Measurements from ENCODE around the gene LGR6.

DNA sequence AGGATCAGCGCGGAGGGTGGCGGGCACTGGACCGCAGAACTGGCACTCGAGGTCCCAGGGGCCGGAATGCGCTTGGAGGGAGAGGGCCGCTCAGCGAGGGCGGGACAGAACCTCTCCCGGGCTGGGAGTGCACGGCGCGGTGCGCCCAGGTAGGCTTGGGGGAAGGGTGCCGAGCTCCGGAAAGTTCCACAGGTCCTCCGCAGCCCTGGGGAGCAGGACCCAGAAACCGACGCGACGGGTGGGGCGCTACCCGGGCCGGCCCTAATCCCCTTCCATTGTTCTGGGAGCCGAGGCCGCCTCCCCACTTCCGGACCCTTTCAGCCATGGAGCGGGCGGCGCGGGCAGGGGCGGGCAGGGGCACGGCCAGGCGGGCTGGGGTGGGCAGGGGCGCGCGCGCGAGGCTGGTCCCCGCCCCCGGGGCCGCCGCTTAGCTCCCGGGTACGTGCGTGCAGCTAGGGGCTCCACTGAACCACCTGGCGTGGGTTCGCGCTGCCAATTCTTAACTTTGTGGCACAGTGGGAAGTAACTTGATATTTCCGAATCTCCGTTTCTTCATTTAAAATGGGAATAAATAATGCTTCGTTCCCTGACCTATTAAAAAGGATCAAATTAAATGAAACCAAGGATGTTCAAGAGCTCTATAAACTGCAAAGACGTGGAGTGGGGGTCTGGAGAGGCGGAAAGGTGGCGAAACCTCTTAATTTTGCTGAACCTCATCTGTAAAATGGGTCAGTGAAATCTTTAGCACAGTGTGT lies 20.7 kb downstream of the LGR6 start:
- TF ChIP-seq, protein P1, sequence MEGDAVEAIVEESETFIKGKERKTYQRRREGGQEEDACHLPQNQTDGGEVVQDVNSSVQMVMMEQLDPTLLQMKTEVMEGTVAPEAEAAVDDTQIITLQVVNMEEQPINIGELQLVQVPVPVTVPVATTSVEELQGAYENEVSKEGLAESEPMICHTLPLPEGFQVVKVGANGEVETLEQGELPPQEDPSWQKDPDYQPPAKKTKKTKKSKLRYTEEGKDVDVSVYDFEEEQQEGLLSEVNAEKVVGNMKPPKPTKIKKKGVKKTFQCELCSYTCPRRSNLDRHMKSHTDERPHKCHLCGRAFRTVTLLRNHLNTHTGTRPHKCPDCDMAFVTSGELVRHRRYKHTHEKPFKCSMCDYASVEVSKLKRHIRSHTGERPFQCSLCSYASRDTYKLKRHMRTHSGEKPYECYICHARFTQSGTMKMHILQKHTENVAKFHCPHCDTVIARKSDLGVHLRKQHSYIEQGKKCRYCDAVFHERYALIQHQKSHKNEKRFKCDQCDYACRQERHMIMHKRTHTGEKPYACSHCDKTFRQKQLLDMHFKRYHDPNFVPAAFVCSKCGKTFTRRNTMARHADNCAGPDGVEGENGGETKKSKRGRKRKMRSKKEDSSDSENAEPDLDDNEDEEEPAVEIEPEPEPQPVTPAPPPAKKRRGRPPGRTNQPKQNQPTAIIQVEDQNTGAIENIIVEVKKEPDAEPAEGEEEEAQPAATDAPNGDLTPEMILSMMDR (IDR thresholded peaks at IDR 0.05; ENCODE audit: low read depth, low read length) = no peak
- no peak for TF ChIP-seq EZH2phosphoT487 (IDR thresholded peaks at IDR 0.05; ENCODE audit: low read depth)
